IPS-18a (cell line): Measurements from ENCODE around the gene NUDT4.
"Not testable (repeated sequence)": the region's sequence is repeated elsewhere in the genome, so short reads cannot be mapped to it uniquely, and the experiment has no call there.

Source experiments
- H3K27ac ChIP-seq: one replicate; pipeline ENCODE4 v1.5.1; 2013; ENCODE audit warnings: low read length
- H3K27me3 ChIP-seq: one replicate; pipeline ENCODE4 v1.6.1; 2013; ENCODE audit warnings: mild to moderate bottlenecking, low read length; ENCODE audit not compliant: control insufficient read depth, insufficient read depth
- H3K36me3 ChIP-seq: one replicate; pipeline ENCODE4 v1.6.1; 2013; ENCODE audit warnings: low read depth, low read length; ENCODE audit not compliant: control insufficient read depth
- H3K4me1 ChIP-seq: one replicate; pipeline ENCODE4 v1.6.1; 2013; ENCODE audit warnings: low read depth, low read length; ENCODE audit not compliant: control insufficient read depth
- H3K4me3 ChIP-seq: one replicate; pipeline ENCODE4 v1.5.1; 2013; ENCODE audit warnings: low read length
- H3K9ac ChIP-seq: one replicate; pipeline ENCODE4 v1.6.1; 2013; ENCODE audit warnings: mild to moderate bottlenecking, low read length, moderate library complexity
- H3K9me3 ChIP-seq: one replicate; pipeline ENCODE4 v1.6.1; 2013; ENCODE audit warnings: low read depth, low read length; ENCODE audit not compliant: control insufficient read depth

The NUDT4 gene

GRCh38 chr12:93407054-93407962 lies 29.6 kb downstream of the NUDT4 start:
- peaks cover 4% of the 10 kb centered on the region for H3K4me1 ChIP-seq
- no peak overlapping the region for H3K9ac ChIP-seq
- no peaks in the 10 kb centered on the region for H3K9me3 ChIP-seq
- no peak overlapping the region for H3K4me3 ChIP-seq
- H3K27ac ChIP-seq: no peak overlapping the region
- H3K36me3 ChIP-seq: peaks cover 36% of the 10 kb centered on the region
- no peaks in the 10 kb centered on the region for H3K27me3 ChIP-seq

- no peaks in the 10 kb centered on the region for H3K27me3 ChIP-seq
- no peaks in the 10 kb centered on the region for H3K9me3 ChIP-seq
- peaks cover 4% of the 10 kb centered on the region for H3K4me1 ChIP-seq
- no peak overlapping the region for H3K9ac ChIP-seq
- no peak overlapping the region for H3K27ac ChIP-seq
- no peak overlapping the region for H3K4me3 ChIP-seq
- H3K36me3 ChIP-seq: peaks cover 36% of the 10 kb centered on the region
Measured at GRCh38 chr12:93407963-93408283, 30.2 kb downstream of the NUDT4 start.

- Histone ChIP-seq H3K4me3 (no peak overlapping the region), H3K36me3 (peaks cover 36% of the 10 kb centered on the region), H3K27ac (no peak overlapping the region), H3K9ac (no peak overlapping the region), H3K4me1 (peaks cover 4% of the 10 kb centered on the region), H3K27me3 (no peaks in the 10 kb centered on the region), H3K9me3 (no peaks in the 10 kb centered on the region)
Measured at GRCh38 chr12:93408813-93409212, 31.1 kb downstream of the NUDT4 start.

GRCh38 chr12:93409343-93410187 lies 31.8 kb downstream of the NUDT4 start:
- H3K9ac ChIP-seq, H3K4me1 ChIP-seq, H3K27me3 ChIP-seq, H3K9me3 ChIP-seq, H3K4me3 ChIP-seq, H3K27ac ChIP-seq: not testable (repeated sequence)
- H3K36me3 ChIP-seq: peaks cover 36% of the 10 kb centered on the region

- not testable (repeated sequence) for H3K4me3 ChIP-seq, H3K9me3 ChIP-seq, H3K27me3 ChIP-seq, H3K4me1 ChIP-seq, H3K27ac ChIP-seq, H3K9ac ChIP-seq
- H3K36me3 ChIP-seq: peaks cover 36% of the 10 kb centered on the region
Measured at GRCh38 chr12:93411060-93411459, 33.3 kb downstream of the NUDT4 start.

GRCh38 chr12:93412396-93412795 lies 34.7 kb downstream of the NUDT4 start:
- peaks cover 36% of the 10 kb centered on the region for H3K36me3 ChIP-seq
- H3K9me3 ChIP-seq, H3K27me3 ChIP-seq, H3K27ac ChIP-seq, H3K4me1 ChIP-seq, H3K9ac ChIP-seq, H3K4me3 ChIP-seq: not testable (repeated sequence)

GRCh38 chr12:93413064-93413463 lies 35.3 kb downstream of the NUDT4 start:
- Histone ChIP-seq H3K9me3 (no peaks in the 10 kb centered on the region), H3K27me3 (no peaks in the 10 kb centered on the region), H3K4me3 (no peak overlapping the region), H3K36me3 (peaks cover 29% of the 10 kb centered on the region), H3K4me1 (no peaks in the 10 kb centered on the region), H3K9ac (no peak overlapping the region), H3K27ac (no peak overlapping the region)

GRCh38 chr12:93415723-93416464 lies 38.2 kb downstream of the NUDT4 start:
- peaks cover 3% of the 10 kb centered on the region for H3K4me1 ChIP-seq
- no peaks in the 10 kb centered on the region for H3K27me3 ChIP-seq
- no peak overlapping the region for H3K27ac ChIP-seq
- no peak overlapping the region for H3K9ac ChIP-seq
- no peaks in the 10 kb centered on the region for H3K9me3 ChIP-seq
- H3K36me3 ChIP-seq: peaks cover 3% of the 10 kb centered on the region
- no peak overlapping the region for H3K4me3 ChIP-seq

GRCh38 chr12:93417967-93418480 lies 40.3 kb downstream of the NUDT4 start:
- Histone ChIP-seq H3K27ac (no peak overlapping the region), H3K4me1 (peaks cover 7% of the 10 kb centered on the region)

GRCh38 chr12:93419388-93420034 lies 41.8 kb downstream of the NUDT4 start:
- no peak overlapping the region for H3K27ac ChIP-seq
- H3K36me3 ChIP-seq: no peaks in the 10 kb centered on the region
- no peak overlapping the region for H3K4me3 ChIP-seq
- H3K9me3 ChIP-seq: no peaks in the 10 kb centered on the region
- no peak overlapping the region for H3K9ac ChIP-seq
- peaks cover 16% of the 10 kb centered on the region for H3K4me1 ChIP-seq
- no peaks in the 10 kb centered on the region for H3K27me3 ChIP-seq

More at GRCh38 chr12:93417967-93418480, 40.3 kb downstream of the NUDT4 start:
- Histone ChIP-seq H3K27me3 (no peaks in the 10 kb centered on the region), H3K4me3 (no peak overlapping the region), H3K9ac (no peak overlapping the region), H3K9me3 (no peaks in the 10 kb centered on the region), H3K36me3 (no peaks in the 10 kb centered on the region)

- no peak overlapping the region for H3K27ac ChIP-seq
- no peak overlapping the region for H3K9ac ChIP-seq
- no peaks in the 10 kb centered on the region for H3K9me3 ChIP-seq
- no peaks in the 10 kb centered on the region for H3K36me3 ChIP-seq
- no peaks in the 10 kb centered on the region for H3K27me3 ChIP-seq
- H3K4me1 ChIP-seq: peaks cover 20% of the 10 kb centered on the region
- no peak overlapping the region for H3K4me3 ChIP-seq
Measured at GRCh38 chr12:93422050-93422449, 44.3 kb downstream of the NUDT4 start.
